ENCODE measurements around the gene TUB. TPM values are rescaled to one million over a fixed set of nuclear protein-coding genes. Genes with fewer than 3 reads are reported as not detected.

The TUB gene
- total and polyA plus RNA-seq, 2 of the 8 experiments (the other 6 are each of a cell fraction or from before 2014, with no cell fraction given), result 15.3 to 31.3 TPM

DNA sequence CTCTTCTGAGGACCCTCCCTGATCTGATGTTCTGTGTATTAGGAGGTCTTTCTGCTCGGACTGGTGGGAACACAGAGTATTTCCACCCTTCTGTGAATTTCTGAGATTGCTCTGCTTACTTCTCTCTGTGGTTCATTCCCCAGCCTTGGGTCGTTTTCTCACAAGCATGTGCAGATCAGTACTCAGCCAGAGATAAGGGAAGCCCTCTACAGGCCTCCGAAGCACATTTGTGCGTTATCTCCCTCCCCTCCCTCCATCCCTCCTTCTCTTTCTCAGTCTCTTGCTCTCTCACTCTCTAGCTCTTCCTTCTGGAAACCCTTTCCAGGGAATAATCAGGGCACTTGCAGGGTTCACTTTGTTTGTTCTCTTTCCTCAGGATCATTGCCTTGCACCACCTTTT lies 35.2 kb upstream of the TUB start:
- Histone ChIP-seq H3K4me2 (ENCODE audit: insufficient read depth in 1 of 2, low read depth in 2 of 2, low read length in 2 of 2) (no peak overlapping the region), H3K4me1 (replicated peaks in 1 of 4; ENCODE audit: control insufficient read depth in 3 of 4, insufficient read depth in 4 of 4, low read length in 3 of 4) (no peaks in the 10 kb centered on the region), H2BK20ac (ENCODE audit: low read length) (no peak overlapping the region), H4K20me1 (replicated peaks in 1 of 2; ENCODE audit: control insufficient read depth in 1 of 2, insufficient read depth in 2 of 2, low read length in 2 of 2) (no peaks in the 10 kb centered on the region), H3K18ac (ENCODE audit: extremely low read depth, low read length) (no peak overlapping the region), H3K23ac (ENCODE audit: insufficient read length) (no peak overlapping the region), H3K27ac (ENCODE audit: low read depth, low read length) (no peak overlapping the region), H3K9ac (replicated peaks in 1 of 4; ENCODE audit: extremely low read depth in 1 of 4, low read depth in 3 of 4, low read length in 3 of 4) (no peak overlapping the region), H3K56ac (replicated peaks; ENCODE audit: insufficient read length, low read depth, low read length) (no peak overlapping the region), H3K4ac (replicated peaks; ENCODE audit: insufficient read length, low read depth, low read length) (no peak overlapping the region), H4K8ac (ENCODE audit: extremely low read depth, insufficient read depth, low read length) (no peak overlapping the region), H4K91ac (replicated peaks; ENCODE audit: insufficient read length, low read length) (no peak overlapping the region), H3K14ac (ENCODE audit: insufficient read length) (no peak overlapping the region), H2BK12ac (ENCODE audit: low read depth, low read length) (no peak overlapping the region), H2AFZ (ENCODE audit: low read length) (0 out of 2 replicates have a peak overlapping the region, but pooled peaks have one; percentile 42), H2BK15ac (ENCODE audit: low read length) (no peak overlapping the region), H3K36me3 (ENCODE audit: control insufficient read depth in 2 of 4, insufficient read depth in 4 of 4, low read length in 3 of 4) (no peaks in the 10 kb centered on the region), H3K23me2 (ENCODE audit: low read depth, low read length) (no peaks in the 10 kb centered on the region), H3K4me3 (ENCODE audit: extremely low read depth in 1 of 4, insufficient read depth in 2 of 4, low read depth in 3 of 4, low read length in 4 of 4) (no peak overlapping the region), H3K79me2 (ENCODE audit: control insufficient read depth in 1 of 2, insufficient read depth in 2 of 2, low read length in 2 of 2) (no peaks in the 10 kb centered on the region), H3K27me3 (replicated peaks in 1 of 4; ENCODE audit: control insufficient read depth in 3 of 4, extremely low read depth in 1 of 4, insufficient read depth in 3 of 4, low read length in 3 of 4) (no peaks in the 10 kb centered on the region; a peak in 1 of 7 replicates), H2AK5ac (ENCODE audit: low read depth, low read length) (no peak overlapping the region), H3K9me3 (ENCODE audit: insufficient read depth in 2 of 2, low read depth in 1 of 2, low read length in 1 of 2) (no peaks in the 10 kb centered on the region), H2BK120ac (replicated peaks; ENCODE audit: low read depth, low read length) (no peak overlapping the region), H4K5ac (ENCODE audit: insufficient read length, low read depth, low read length) (no peak overlapping the region), H2BK5ac (ENCODE audit: low read depth, low read length) (no peak overlapping the region), H3K79me1 (ENCODE audit: low read depth, low read length) (no peaks in the 10 kb centered on the region)
- DNase-seq (ENCODE audit: low read depth in 1 of 2, low spot score in 2 of 2) (peak in 1 of 2 experiments; percentile 34), FAIRE-seq (no peak)
- ChIA-PET POLR2A (ENCODE audit: partially characterized antibody) (no interaction called here), CTCF (ENCODE audit: partially characterized antibody) (interaction anchor here (5.6 to 31.7 kb wide), 3 partner anchors 11 to 45 kb away, joined by 43 to 1283 read pairs (median 57); partner anchors contain the start of gene TUB)
- WGBS, 2 experiments (ENCODE audit: extremely low coverage in 1 of 2, insufficient coverage in 1 of 2, insufficient read length in 1 of 2, insufficient replicate concordance in 2 of 2, low coverage in 1 of 2, low lambda C conversion rate in 2 of 2, missing lambda C conversion rate in 1 of 2), result 71% methylated on average over 4 of the region's 4 CpGs; no CpG with 5 or more reads in 1 of the 2 experiments
- TF ChIP-seq TEAD4 (IDR thresholded peaks at IDR 0.05; ENCODE audit: low read depth, low read length) (no peak), CTCF (IDR thresholded peaks at IDR 0.05; ENCODE audit: control extremely low read depth in 1 of 3, insufficient read depth in 1 of 3, low read depth in 1 of 3, low read length in 3 of 3) (peak in 1 of 3 experiments; percentile 3; a peak in 1 of 4 replicates)
